ENCODE data around the gene COL4A1. TPM values are rescaled to one million over a fixed set of nuclear protein-coding genes. Genes with fewer than 3 reads are reported as not detected.

Gene COL4A1
- polyA plus RNA-seq, 1 of the 3 experiments (the other 2 are of a cell fraction): 30.3 TPM

GRCh38 chr13:110319397-110319773 lies 12.4 kb upstream of the COL4A1 start:
- CTCF ChIA-PET: no interaction called here
- Histone ChIP-seq H3K36me3 (replicated peaks in 1 of 2; ENCODE audit: control insufficient read depth in 1 of 2, insufficient read depth in 2 of 2, low read length in 1 of 2) (peaks cover 0 to 9% of the 10 kb centered on the region in 2 experiments), H3K27me3 (ENCODE audit: insufficient read depth) (no peaks in the 10 kb centered on the region), H3K9me3 (no peaks in the 10 kb centered on the region), H3K27ac (ENCODE audit: low read depth in 2 of 2, low read length in 1 of 2) (peak overlapping the region in 1 of 2 experiments; percentile 89; a peak in 2 of 4 replicates), H3K9ac (no peak overlapping the region), H3K9me2 (no peaks in the 10 kb centered on the region), H2AFZ (ENCODE audit: low read depth) (no peak overlapping the region), H3F3A (replicated peaks; ENCODE audit: insufficient read depth) (peaks cover 60% of the 10 kb centered on the region), H4K20me1 (ENCODE audit: insufficient read depth) (no peaks in the 10 kb centered on the region), H3K79me2 (ENCODE audit: insufficient read depth) (peaks cover 90% of the 10 kb centered on the region), H3K4me2 (peak overlapping the region; percentile 74), H3K4me1 (ENCODE audit: control insufficient read depth in 1 of 2, insufficient read depth in 2 of 2, low read depth in 1 of 2, low read length in 1 of 2) (peaks cover 15 to 42% of the 10 kb centered on the region in 2 experiments; a peak in 3 of 4 replicates), H3K4me3 (ENCODE audit: low read depth in 2 of 2, low read length in 1 of 2) (no peak overlapping the region)
- TF ChIP-seq REST (IDR thresholded peaks at IDR 0.05; ENCODE audit: low read depth, low read length) (no peak), IRF3 (IDR thresholded peaks at IDR 0.05; ENCODE audit: low read depth, low read length) (no peak), CHD2 (IDR thresholded peaks at IDR 0.05; ENCODE audit: low read length, partially characterized antibody) (no peak), NRF1 (IDR thresholded peaks at IDR 0.05; ENCODE audit: low read depth, low read length) (no peak), EP300 (IDR thresholded peaks at IDR 0.05; ENCODE audit: borderline replicate concordance in 1 of 2, low read depth in 1 of 2, low read length in 1 of 2) (no peak), ZBTB33 (IDR thresholded peaks at IDR 0.05; ENCODE audit: borderline replicate concordance, low read depth) (no peak), TEAD4 (IDR thresholded peaks at IDR 0.05; ENCODE audit: borderline replicate concordance, insufficient read depth) (no peak), RAD21 (IDR thresholded peaks at IDR 0.05; ENCODE audit: low read length) (no peak), TCF12 (IDR thresholded peaks at IDR 0.05) (no peak), TAF1 (IDR thresholded peaks at IDR 0.05; ENCODE audit: borderline replicate concordance, low read depth, low read length) (no peak), RFX5 (IDR thresholded peaks at IDR 0.05; ENCODE audit: low read length) (no peak), SMC3 (IDR thresholded peaks at IDR 0.05; ENCODE audit: low read depth, low read length) (no peak), RXRA (IDR thresholded peaks at IDR 0.05; ENCODE audit: borderline replicate concordance, low read depth) (no peak), FOSL2 (IDR thresholded peaks at IDR 0.05; ENCODE audit: borderline replicate concordance, low read depth) (no peak), USF1 (IDR thresholded peaks at IDR 0.05; ENCODE audit: borderline replicate concordance, low read depth) (no peak), NFIC (IDR thresholded peaks at IDR 0.05; ENCODE audit: borderline replicate concordance) (no peak), MEF2A (IDR thresholded peaks at IDR 0.05; ENCODE audit: borderline replicate concordance, low read depth) (no peak), JUND (IDR thresholded peaks at IDR 0.05) (no peak), GATA2 (CRISPR knock-in tag; IDR thresholded peaks at IDR 0.05) (no peak), MAX (IDR thresholded peaks at IDR 0.05; ENCODE audit: low read depth) (no peak)
- POLR2A ChIA-PET: no interaction called here
- 91% methylated on average over 4 of the region's 4 CpGs for WGBS (ENCODE audit: low lambda C conversion rate)
- no peak for DNase-seq
